MM.1S (cell line): ENCODE measurements around the gene CD300LF.

Experiments used
- DNase-seq: peaks from one replicate; pipeline ENCODE4 v3.0.0-alpha.2; 2015
- H2AFZ ChIP-seq: fragments of 300-600 bp; sonication (generic); 2 replicates; pipeline ENCODE4 v1.6.0; 2016; ENCODE audit warnings: antibody characterized with exemption, low read length
- H3F3A ChIP-seq: fragments of 300-600 bp; sonication (generic); 2 replicates; pipeline ENCODE4 v1.6.1; 2016; ENCODE audit warnings: mild to moderate bottlenecking, antibody characterized with exemption, low read length, moderate library complexity, mixed read lengths; ENCODE audit not compliant: insufficient read depth
- H3K27ac ChIP-seq: fragments of 300-600 bp; sonication (generic); 2 replicates; pipeline ENCODE4 v1.5.1; 2016; ENCODE audit warnings: mild to moderate bottlenecking, low read length
- H3K27me3 ChIP-seq: fragments of 300-600 bp; sonication (generic); replicated peaks from 2 replicates; pipeline ENCODE4 v1.6.0; 2016; ENCODE audit warnings: low read length; ENCODE audit not compliant: insufficient read depth
- H3K36me3 ChIP-seq: fragments of 300-600 bp; sonication (generic); replicated peaks from 2 replicates; pipeline ENCODE4 v1.6.1; 2016; ENCODE audit warnings: mild to moderate bottlenecking, low read length, mixed read lengths; ENCODE audit not compliant: insufficient read depth
- H3K4me1 ChIP-seq: fragments of 300-600 bp; sonication (generic); 2 replicates; pipeline ENCODE4 v1.6.1; 2016; ENCODE audit warnings: low read length, mixed read lengths
- H3K4me2 ChIP-seq: fragments of 300-600 bp; sonication (generic); 2 replicates; pipeline ENCODE4 v1.6.0; 2016; ENCODE audit warnings: low read depth, low read length
- H3K4me3 ChIP-seq: fragments of 300-600 bp; sonication (generic); 2 replicates; pipeline ENCODE4 v1.5.1; 2016; ENCODE audit warnings: low read length, mixed read lengths
- H3K79me2 ChIP-seq: fragments of 300-600 bp; sonication (generic); 2 replicates; pipeline ENCODE4 v1.6.1; 2016; ENCODE audit warnings: mixed run types, low read length, mixed read lengths
- H3K9ac ChIP-seq: fragments of 300-600 bp; sonication (generic); 2 replicates; pipeline ENCODE4 v1.6.1; 2016; ENCODE audit warnings: low read length, mixed read lengths
- H3K9me2 ChIP-seq: fragments of 300-600 bp; sonication (generic); replicated peaks from 2 replicates; pipeline ENCODE4 v1.6.1; 2016; ENCODE audit warnings: mild to moderate bottlenecking, low read length, mixed read lengths; ENCODE audit not compliant: insufficient read depth
- H3K9me3 ChIP-seq: fragments of 300-600 bp; sonication (generic); replicated peaks from 2 replicates; pipeline ENCODE4 v1.6.1; 2016; ENCODE audit warnings: mild to moderate bottlenecking, low read length, mixed read lengths; ENCODE audit not compliant: insufficient read depth
- H4K20me1 ChIP-seq: fragments of 300-600 bp; sonication (generic); 2 replicates; pipeline ENCODE4 v1.6.1; 2016; ENCODE audit warnings: mild to moderate bottlenecking, low read length, moderate library complexity, mixed read lengths; ENCODE audit not compliant: insufficient read depth
- CTCF ChIP-seq: fragments of 300-600 bp; sonication (generic); IDR thresholded peaks from 2 replicates; pipeline ENCODE4 v1.5.1; 2016; ENCODE audit warnings: antibody characterized with exemption, low read length, mixed read lengths
- EZH2 ChIP-seq: fragments of 300-600 bp; sonication (generic); optimal IDR thresholded peaks from 2 replicates; pipeline ENCODE3; 2017; ENCODE audit warnings: low read depth, mild to moderate bottlenecking, antibody characterized with exemption, low read length, mixed read lengths
- EZH2phosphoT487 ChIP-seq: fragments of 300-600 bp; sonication (generic); IDR thresholded peaks from 2 replicates; pipeline ENCODE4 v1.6.1; 2018; ENCODE audit warnings: antibody characterized with exemption, low read length

Gene CD300LF

GRCh38 chr17:74725111-74725510 lies 12.4 kb upstream of the CD300LF start:
- Histone ChIP-seq H3K9ac (no peak overlapping the region), H3K27ac (no peak overlapping the region), H4K20me1 (no peaks in the 10 kb centered on the region), H3K4me1 (no peaks in the 10 kb centered on the region), H3K27me3 (no peaks in the 10 kb centered on the region), H3F3A (no peaks in the 10 kb centered on the region), H3K9me2 (no peaks in the 10 kb centered on the region), H3K4me3 (no peak overlapping the region), H3K36me3 (no peaks in the 10 kb centered on the region), H2AFZ (no peak overlapping the region), H3K4me2 (no peak overlapping the region), H3K9me3 (no peaks in the 10 kb centered on the region), H3K79me2 (no peaks in the 10 kb centered on the region)
- TF ChIP-seq CTCF (no peak), EZH2 (no peak)
- no peak for DNase-seq

- no peak overlapping the region for H3K27ac ChIP-seq
- no peaks in the 10 kb centered on the region for H3K27me3 ChIP-seq
Measured at GRCh38 chr17:74723891-74724290, 11.2 kb upstream of the CD300LF start.

GRCh38 chr17:74722782-74723181 lies 10.1 kb upstream of the CD300LF start:
- Histone ChIP-seq H3K9me2 (no peaks in the 10 kb centered on the region), H3K4me3 (no peak overlapping the region), H3F3A (no peaks in the 10 kb centered on the region), H3K27ac (no peak overlapping the region), H3K9ac (no peak overlapping the region), H3K79me2 (no peaks in the 10 kb centered on the region), H3K4me1 (no peaks in the 10 kb centered on the region), H2AFZ (no peak overlapping the region), H3K27me3 (no peaks in the 10 kb centered on the region), H4K20me1 (no peaks in the 10 kb centered on the region), H3K4me2 (no peak overlapping the region), H3K36me3 (no peaks in the 10 kb centered on the region), H3K9me3 (no peaks in the 10 kb centered on the region)
- TF ChIP-seq EZH2phosphoT487 = no peak
- no peak for TF ChIP-seq CTCF
- no peak for TF ChIP-seq EZH2
- DNase-seq = no peak

More at GRCh38 chr17:74723891-74724290, 11.2 kb upstream of the CD300LF start:
- no peaks in the 10 kb centered on the region for H3K4me1 ChIP-seq
- H3K4me3 ChIP-seq = no peak overlapping the region
- DNase-seq = no peak
- H3K9ac ChIP-seq = no peak overlapping the region
- H3K4me2 ChIP-seq = no peak overlapping the region
- no peak overlapping the region for H2AFZ ChIP-seq
- H4K20me1 ChIP-seq = no peaks in the 10 kb centered on the region
- H3K79me2 ChIP-seq = no peaks in the 10 kb centered on the region
- no peaks in the 10 kb centered on the region for H3K36me3 ChIP-seq
- H3K9me2 ChIP-seq = no peaks in the 10 kb centered on the region
- no peak for TF ChIP-seq EZH2phosphoT487
- H3K9me3 ChIP-seq = no peaks in the 10 kb centered on the region
- no peaks in the 10 kb centered on the region for H3F3A ChIP-seq

GRCh38 chr17:74720506-74720905 lies 7.8 kb upstream of the CD300LF start:
- no peak overlapping the region for H3K9ac ChIP-seq
- H3K4me2 ChIP-seq = no peak overlapping the region
- H3K9me2 ChIP-seq = no peaks in the 10 kb centered on the region
- no peaks in the 10 kb centered on the region for H3F3A ChIP-seq
- no peak for TF ChIP-seq EZH2phosphoT487
- no peak for TF ChIP-seq EZH2
- TF ChIP-seq CTCF = no peak
- DNase-seq = no peak
- H3K79me2 ChIP-seq = no peaks in the 10 kb centered on the region
- no peaks in the 10 kb centered on the region for H3K9me3 ChIP-seq
- H3K27ac ChIP-seq = no peak overlapping the region
- no peaks in the 10 kb centered on the region for H3K27me3 ChIP-seq
- no peak overlapping the region for H3K4me3 ChIP-seq
- no peaks in the 10 kb centered on the region for H3K4me1 ChIP-seq
- H4K20me1 ChIP-seq = no peaks in the 10 kb centered on the region
- H2AFZ ChIP-seq = no peak overlapping the region
- no peaks in the 10 kb centered on the region for H3K36me3 ChIP-seq
